ENCODE data around the gene SCN8A. TPM values are rescaled to one million over a fixed set of nuclear protein-coding genes. Genes with fewer than 3 reads are reported as not detected.

Gene SCN8A
- total and polyA plus RNA-seq, 2 experiments from 2014 or later, result 4.6 to 23.9 TPM

- H3K27ac ChIP-seq (ENCODE audit: low read depth), result no peak overlapping the region
- peaks cover 19% of the 10 kb centered on the region for H3K36me3 Mint-ChIP-seq (ENCODE audit: low read depth)
- H3K4me3 Mint-ChIP-seq, result no peak overlapping the region
- H3K4me3 ChIP-seq, result no peak overlapping the region
- no peak overlapping the region for H2AFZ ChIP-seq
- TF ChIP-seq ZNF462 (CRISPR knock-in tag; IDR thresholded peaks at IDR 0.05), result no peak
- TF ChIP-seq REST (IDR thresholded peaks at IDR 0.05; ENCODE audit: unreplicated experiment), result no peak
- no peak for TF ChIP-seq CREB1 (CRISPR knock-in tag; IDR thresholded peaks at IDR 0.05; ENCODE audit: low read depth)
- no peak for TF ChIP-seq JUNB (IDR thresholded peaks at IDR 0.05; ENCODE audit: unreplicated experiment)
- TF ChIP-seq EZH2 (IDR thresholded peaks at IDR 0.05; ENCODE audit: low read depth, unreplicated experiment), result no peak
- no peak for TF ChIP-seq EZH2phosphoT487 (IDR thresholded peaks at IDR 0.05; ENCODE audit: unreplicated experiment)
- TF ChIP-seq ZNF331 (CRISPR knock-in tag; IDR thresholded peaks at IDR 0.05; ENCODE audit: low read depth), result no peak
- DNase-seq (ENCODE audit: low spot score) (no peak), ATAC-seq (no peak)
- no peaks in the 10 kb centered on the region for H3F3A ChIP-seq (replicated peaks; ENCODE audit: low read depth)
- H3K4me2 ChIP-seq, result no peak overlapping the region
- H3K36me3 ChIP-seq (ENCODE audit: insufficient read depth), result no peaks in the 10 kb centered on the region; the same call in 1 of the 2 replicates
- H3K4me1 Mint-ChIP-seq, result no peaks in the 10 kb centered on the region
- no peaks in the 10 kb centered on the region for H4K20me1 ChIP-seq (replicated peaks; ENCODE audit: insufficient read depth)
- H3K27me3 Mint-ChIP-seq (ENCODE audit: insufficient read depth, low read depth, poor library complexity), result no peaks in the 10 kb centered on the region
- H3K79me2 ChIP-seq (replicated peaks; ENCODE audit: insufficient read depth), result no peaks in the 10 kb centered on the region
- no peaks in the 10 kb centered on the region for H3K9me3 Mint-ChIP-seq
- no peak overlapping the region for H3K27ac Mint-ChIP-seq
- H3K9me2 ChIP-seq (ENCODE audit: insufficient read depth), result no peaks in the 10 kb centered on the region
- H3K4me1 ChIP-seq (ENCODE audit: insufficient read depth), result no peaks in the 10 kb centered on the region
- H3K27me3 ChIP-seq (ENCODE audit: insufficient read depth), result no peaks in the 10 kb centered on the region
These were observed 175.1 kb downstream of the SCN8A start for GRCh38 chr12:51766067-51766676.

All from GM23338 (cell line).